Stimulated activated CD4-positive, alpha-beta T cell treated with anti-CD3 and anti-CD28 coated beads, Interleukin-15, amount 100 ng/mL, for 48 hours (primary cell): Measurements from ENCODE around the gene LARP7.
"Not testable (repeated sequence)": the region's sequence is repeated elsewhere in the genome, so short reads cannot be mapped to it uniquely, and the experiment has no call there.

Experiments
- DNase-seq, 2 donors: peaks; one replicate each; pipeline ENCODE4 v3.0.0-alpha.2; 2020; ENCODE audit warnings: low read depth in 2 of 2

Gene LARP7

GRCh38 chr4:112636688-112637551, at the start of gene LARP7, which contains the start of gene ZGRF1:
Gene LARP7, plus strand, starts transcription at chr4:112637143. Its CDS starts 7,527 bp downstream, at chr4:112644670.
Gene ZGRF1, minus strand, starts transcription at chr4:112636909. Its CDS starts 3,733 bp downstream, at chr4:112633176.
- DNase-seq = peak; percentile 95 to 96

GRCh38 chr4:112589206-112589605, 47.7 kb upstream of the LARP7 start:
- DNase-seq = no peak

GRCh38 chr4:112591593-112591992, 45.4 kb upstream of the LARP7 start:
- no peak for DNase-seq

- no peak for DNase-seq
Observed at GRCh38 chr4:112592717-112593116, 44.2 kb upstream of the LARP7 start.

GRCh38 chr4:112593438-112594133, 43.4 kb upstream of the LARP7 start:
- DNase-seq = no peak

GRCh38 chr4:112594993-112595392, 42.0 kb upstream of the LARP7 start:
- no peak for DNase-seq

GRCh38 chr4:112604589-112604988, 32.4 kb upstream of the LARP7 start:
- DNase-seq = peak in 1 of 2 donors; percentile 6

- not testable (repeated sequence) for DNase-seq
Observed at GRCh38 chr4:112612814-112613213, 24.1 kb upstream of the LARP7 start.

- no peak for DNase-seq
Observed at GRCh38 chr4:112616984-112617383, 20.0 kb upstream of the LARP7 start.

- DNase-seq = no peak
Observed at GRCh38 chr4:112626228-112626627, 10.7 kb upstream of the LARP7 start.

GRCh38 chr4:112633477-112634235, 3.3 kb upstream of the LARP7 start:
- no peak for DNase-seq

GRCh38 chr4:112637552-112637866, 566 bp downstream of the LARP7 start:
- no peak for DNase-seq

GRCh38 chr4:112642526-112642925, 5.6 kb downstream of the LARP7 start:
- no peak for DNase-seq

- not testable (repeated sequence) for DNase-seq
Observed at GRCh38 chr4:112644595-112645535, 7.9 kb downstream of the LARP7 start.

- DNase-seq = no peak
Observed at GRCh38 chr4:112645541-112646329, 8.8 kb downstream of the LARP7 start.

GRCh38 chr4:112646632-112647537, 9.9 kb downstream of the LARP7 start:
- DNase-seq = no peak

- DNase-seq = no peak
Observed at GRCh38 chr4:112647785-112648184, 10.8 kb downstream of the LARP7 start.

GRCh38 chr4:112648263-112649054, 11.5 kb downstream of the LARP7 start:
- DNase-seq = no peak

GRCh38 chr4:112649055-112649408, 12.1 kb downstream of the LARP7 start:
- DNase-seq = no peak
